Measurements from ENCODE around the gene SLC1A3. TPM values are rescaled to one million over a fixed set of nuclear protein-coding genes. Genes with fewer than 3 reads are reported as not detected.
"Not testable (repeated sequence)": the region's sequence is repeated elsewhere in the genome, so short reads cannot be mapped to it uniquely, and the experiment has no call there.

SLC1A3 gene
- total RNA-seq, 1 donor from 2014 or later: 43.5 TPM

- H3K36me3 ChIP-seq: no peaks in the 10 kb centered on the region
- H3K4me1 ChIP-seq: peaks cover 4% of the 10 kb centered on the region
- DNase-seq (no peak), ATAC-seq (no peak)
- H3K9me3 ChIP-seq: no peaks in the 10 kb centered on the region
- intact Hi-C loops (cut with DNase I): no loop called here
- TF ChIP-seq, protein P1, sequence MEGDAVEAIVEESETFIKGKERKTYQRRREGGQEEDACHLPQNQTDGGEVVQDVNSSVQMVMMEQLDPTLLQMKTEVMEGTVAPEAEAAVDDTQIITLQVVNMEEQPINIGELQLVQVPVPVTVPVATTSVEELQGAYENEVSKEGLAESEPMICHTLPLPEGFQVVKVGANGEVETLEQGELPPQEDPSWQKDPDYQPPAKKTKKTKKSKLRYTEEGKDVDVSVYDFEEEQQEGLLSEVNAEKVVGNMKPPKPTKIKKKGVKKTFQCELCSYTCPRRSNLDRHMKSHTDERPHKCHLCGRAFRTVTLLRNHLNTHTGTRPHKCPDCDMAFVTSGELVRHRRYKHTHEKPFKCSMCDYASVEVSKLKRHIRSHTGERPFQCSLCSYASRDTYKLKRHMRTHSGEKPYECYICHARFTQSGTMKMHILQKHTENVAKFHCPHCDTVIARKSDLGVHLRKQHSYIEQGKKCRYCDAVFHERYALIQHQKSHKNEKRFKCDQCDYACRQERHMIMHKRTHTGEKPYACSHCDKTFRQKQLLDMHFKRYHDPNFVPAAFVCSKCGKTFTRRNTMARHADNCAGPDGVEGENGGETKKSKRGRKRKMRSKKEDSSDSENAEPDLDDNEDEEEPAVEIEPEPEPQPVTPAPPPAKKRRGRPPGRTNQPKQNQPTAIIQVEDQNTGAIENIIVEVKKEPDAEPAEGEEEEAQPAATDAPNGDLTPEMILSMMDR (IDR thresholded peaks at IDR 0.05): no peak
- H3K4me3 ChIP-seq: no peak overlapping the region
- no peak overlapping the region for H3K27ac ChIP-seq
- H3K27me3 ChIP-seq: no peaks in the 10 kb centered on the region
Measured at GRCh38 chr5:36643162-36643561, 36.8 kb downstream of the SLC1A3 start.

- H3K4me3 ChIP-seq; H3K36me3 ChIP-seq; ATAC-seq; H3K4me1 ChIP-seq; H3K27me3 ChIP-seq; DNase-seq; H3K27ac ChIP-seq; intact Hi-C loops (cut with DNase I); H3K9me3 ChIP-seq: not testable (repeated sequence)
Measured at GRCh38 chr5:36643841-36644240, 37.4 kb downstream of the SLC1A3 start.

GRCh38 chr5:36644727-36645126, 38.3 kb downstream of the SLC1A3 start:
- Histone ChIP-seq H3K9me3 (no peaks in the 10 kb centered on the region), H3K27ac (no peak overlapping the region), H3K4me1 (peaks cover 4% of the 10 kb centered on the region), H3K4me3 (no peak overlapping the region), H3K36me3 (no peaks in the 10 kb centered on the region), H3K27me3 (no peaks in the 10 kb centered on the region)
- TF ChIP-seq, protein P1 (IDR thresholded peaks at IDR 0.05): no peak
- DNase-seq (no peak), ATAC-seq (no peak)
- intact Hi-C loops (cut with DNase I): no loop called here

DNA sequence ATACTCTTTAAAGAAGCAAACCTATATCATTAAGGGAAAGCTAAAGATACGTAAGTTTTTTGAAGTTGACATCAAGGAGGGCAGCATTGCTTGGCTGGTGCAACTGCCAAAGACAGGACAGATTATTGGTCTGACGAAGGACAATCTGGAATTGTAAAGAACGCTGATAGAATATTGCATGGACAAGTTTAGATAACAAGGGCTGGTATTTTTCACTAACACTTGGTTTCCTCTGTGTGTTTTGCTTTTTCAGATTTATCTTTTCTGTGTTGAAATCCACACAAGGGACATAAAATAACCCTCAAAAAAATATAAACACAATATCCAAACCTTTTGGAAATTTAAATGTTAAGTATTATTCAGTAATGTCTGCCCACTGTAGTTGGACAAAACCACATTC, 39.7 kb downstream of the SLC1A3 start:
- no peak overlapping the region for H3K4me3 ChIP-seq
- H3K27me3 ChIP-seq: no peaks in the 10 kb centered on the region
- H3K9me3 ChIP-seq: no peaks in the 10 kb centered on the region
- ATAC-seq (no peak), DNase-seq (no peak)
- H3K27ac ChIP-seq: no peak overlapping the region
- peaks cover 4% of the 10 kb centered on the region for H3K4me1 ChIP-seq
- TF ChIP-seq, protein P1 (IDR thresholded peaks at IDR 0.05): no peak
- H3K36me3 ChIP-seq: no peaks in the 10 kb centered on the region
- intact Hi-C loops (cut with DNase I): no loop called here

DNA sequence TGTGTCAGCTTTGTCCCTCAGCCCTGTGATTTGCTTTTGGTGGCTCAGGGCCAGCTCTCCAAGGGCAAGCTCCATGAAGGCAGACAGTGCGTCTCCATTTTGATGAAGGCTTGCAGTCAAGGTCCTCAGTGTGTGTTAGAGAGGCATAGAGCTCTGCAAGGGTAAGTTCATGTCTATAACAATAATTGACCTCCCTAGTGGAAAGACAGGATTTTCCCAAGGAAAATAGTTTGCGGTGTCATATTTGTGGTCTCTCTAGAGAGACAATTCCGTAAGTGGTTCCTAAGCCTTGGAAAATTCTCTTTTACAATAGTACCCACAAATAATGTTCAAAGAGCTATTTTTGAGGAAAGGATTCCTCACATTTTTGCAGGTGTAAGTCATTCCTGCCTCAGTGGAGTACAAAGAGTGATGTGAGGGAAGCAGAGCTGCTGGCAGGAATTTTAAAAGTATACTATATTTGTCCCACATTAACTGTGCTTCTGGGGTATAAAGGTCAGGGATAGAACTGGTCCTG, 40.2 kb downstream of the SLC1A3 start:
- intact Hi-C loops (cut with DNase I): no loop called here
- Histone ChIP-seq H3K36me3 (no peaks in the 10 kb centered on the region), H3K4me3 (no peak overlapping the region), H3K4me1 (peaks cover 4% of the 10 kb centered on the region), H3K9me3 (no peaks in the 10 kb centered on the region), H3K27ac (no peak overlapping the region), H3K27me3 (no peaks in the 10 kb centered on the region)
- TF ChIP-seq, protein P1 (IDR thresholded peaks at IDR 0.05): no peak
- ATAC-seq (no peak), DNase-seq (no peak)

DNA sequence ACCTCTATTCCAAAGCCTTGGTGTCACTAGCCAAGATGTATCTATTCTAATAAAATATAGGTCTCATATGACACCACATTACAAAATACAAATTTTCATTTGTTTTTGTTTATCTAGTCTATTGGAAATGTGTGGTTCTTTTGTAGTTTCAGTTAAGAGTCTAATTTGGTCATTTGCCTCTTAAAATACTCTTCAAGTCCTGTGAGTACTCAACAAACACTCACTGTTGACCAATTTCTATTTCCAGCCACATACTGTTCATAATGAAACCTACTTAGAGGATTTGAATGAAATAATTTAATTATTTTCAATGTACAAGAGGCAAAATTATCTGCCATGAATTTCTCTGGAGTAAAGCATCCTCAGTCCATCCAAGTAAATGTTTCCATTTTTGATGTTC, 40.6 kb downstream of the SLC1A3 start:
- DNase-seq (no peak), ATAC-seq (peak; percentile 42)
- Histone ChIP-seq H3K9me3 (no peaks in the 10 kb centered on the region), H3K36me3 (no peaks in the 10 kb centered on the region), H3K27me3 (no peaks in the 10 kb centered on the region), H3K4me1 (peaks cover 4% of the 10 kb centered on the region), H3K27ac (no peak overlapping the region), H3K4me3 (no peak overlapping the region)
- intact Hi-C loops (cut with DNase I): no loop called here
- TF ChIP-seq, protein P1 (IDR thresholded peaks at IDR 0.05): no peak

Data from upper lobe of right lung (tissue), 1 donor.